DOHH2 (cell line): ENCODE measurements around the gene CDH4.

ENCODE experiments used
- H3F3A ChIP-seq: fragments of 200-600 bp; sonication (generic), shearing (Covaris generic); 2 replicates; pipeline ENCODE4 v1.6.0; 2016; ENCODE audit warnings: antibody characterized with exemption, mild to moderate bottlenecking; ENCODE audit not compliant: control insufficient read depth, insufficient read depth
- H3K27ac ChIP-seq: fragments of 200-600 bp; sonication (generic); 2 replicates; pipeline ENCODE4 v1.5.1; 2014; ENCODE audit warnings: low read depth, mild to moderate bottlenecking, low read length, moderate library complexity
- H3K27me3 ChIP-seq: fragments of 200-600 bp; sonication (generic); 2 replicates; pipeline ENCODE4 v1.6.1; 2014; ENCODE audit warnings: mild to moderate bottlenecking, low read length, mixed read lengths; ENCODE audit not compliant: control insufficient read depth
- H3K36me3 ChIP-seq: fragments of 200-600 bp; sonication (generic); 2 replicates; pipeline ENCODE4 v1.6.1; 2014; ENCODE audit warnings: mild to moderate bottlenecking, low read length, moderate library complexity, mixed read lengths; ENCODE audit not compliant: control insufficient read depth
- H3K4me1 ChIP-seq: fragments of 200-600 bp; sonication (generic); 2 replicates; pipeline ENCODE4 v1.6.1; 2014; ENCODE audit warnings: mild to moderate bottlenecking, low read length, mixed read lengths; ENCODE audit not compliant: control insufficient read depth
- H3K4me2 ChIP-seq: fragments of 200-600 bp; sonication (generic); 2 replicates; pipeline ENCODE4 v1.6.0; 2014; ENCODE audit warnings: mild to moderate bottlenecking, low read length, moderate library complexity
- H3K4me3 ChIP-seq: fragments of 200-600 bp; sonication (generic); 2 replicates; pipeline ENCODE4 v1.5.1; 2014; ENCODE audit warnings: mild to moderate bottlenecking, low read length, mixed read lengths
- H3K79me2 ChIP-seq: fragments of 200-600 bp; sonication (generic); 2 replicates; pipeline ENCODE4 v1.6.1; 2014; ENCODE audit warnings: mild to moderate bottlenecking, low read length, mixed read lengths; ENCODE audit not compliant: control insufficient read depth
- H3K9me2 ChIP-seq: fragments of 200-600 bp; sonication (generic); replicated peaks from 2 replicates; pipeline ENCODE4 v1.6.1; 2014; ENCODE audit warnings: mild to moderate bottlenecking, low read length, mixed read lengths; ENCODE audit not compliant: control insufficient read depth
- H3K9me3 ChIP-seq: fragments of 200-600 bp; sonication (generic); 2 replicates; pipeline ENCODE4 v1.6.1; 2014; ENCODE audit warnings: antibody characterized with exemption, low read length, mixed read lengths; ENCODE audit not compliant: control insufficient read depth, insufficient read depth
- H4K20me1 ChIP-seq: fragments of 200-600 bp; sonication (generic); 2 replicates; pipeline ENCODE4 v1.6.0; 2014; ENCODE audit warnings: low read depth, mild to moderate bottlenecking, antibody characterized with exemption, low read length, moderate library complexity; ENCODE audit not compliant: control insufficient read depth, insufficient read depth
- CTCF ChIP-seq: fragments of 200-600 bp; sonication (generic); IDR thresholded peaks from one replicate; pipeline ENCODE4 v1.5.1; 2014; ENCODE audit warnings: antibody characterized with exemption, mild to moderate bottlenecking, low read depth, low read length; ENCODE audit not compliant: poor library complexity, severe bottlenecking
- EZH2phosphoT487 ChIP-seq: fragments of 200-600 bp; sonication (generic); IDR thresholded peaks from 2 replicates; pipeline ENCODE4 v1.6.1; 2017; ENCODE audit warnings: borderline replicate concordance, mild to moderate bottlenecking, antibody characterized with exemption, low read length, moderate library complexity, mixed read lengths

Gene CDH4

GRCh38 chr20:61801065-61801360 is 549.0 kb downstream of the CDH4 start:
- Histone ChIP-seq H3K4me3 (no peak overlapping the region), H3K9me2 (no peaks in the 10 kb centered on the region), H3K9me3 (no peaks in the 10 kb centered on the region), H4K20me1 (no peaks in the 10 kb centered on the region), H3K4me2 (no peak overlapping the region), H3K27me3 (no peaks in the 10 kb centered on the region), H3F3A (no peaks in the 10 kb centered on the region), H3K36me3 (no peaks in the 10 kb centered on the region), H3K79me2 (no peaks in the 10 kb centered on the region), H3K4me1 (no peaks in the 10 kb centered on the region), H3K27ac (no peak overlapping the region)
- no peak for TF ChIP-seq CTCF
- TF ChIP-seq EZH2phosphoT487: no peak

- no peaks in the 10 kb centered on the region for H3K27me3 ChIP-seq
Measured at GRCh38 chr20:61801428-61801827, 549.4 kb downstream of the CDH4 start.

GRCh38 chr20:61801857-61802442 is 549.9 kb downstream of the CDH4 start:
- Histone ChIP-seq H3K27ac (no peak overlapping the region), H3K4me1 (no peaks in the 10 kb centered on the region), H3K9me3 (no peaks in the 10 kb centered on the region), H3K4me3 (no peak overlapping the region), H3K79me2 (no peaks in the 10 kb centered on the region), H3K9me2 (no peaks in the 10 kb centered on the region), H3K36me3 (no peaks in the 10 kb centered on the region), H3F3A (no peaks in the 10 kb centered on the region), H3K27me3 (no peaks in the 10 kb centered on the region), H4K20me1 (no peaks in the 10 kb centered on the region), H3K4me2 (no peak overlapping the region)
- TF ChIP-seq EZH2phosphoT487 (no peak), CTCF (no peak)

More at GRCh38 chr20:61801428-61801827, 549.4 kb downstream of the CDH4 start:
- no peaks in the 10 kb centered on the region for H3F3A ChIP-seq
- no peak overlapping the region for H3K4me2 ChIP-seq
- H3K36me3 ChIP-seq: no peaks in the 10 kb centered on the region
- H3K79me2 ChIP-seq: no peaks in the 10 kb centered on the region
- no peak overlapping the region for H3K27ac ChIP-seq
- no peaks in the 10 kb centered on the region for H3K9me3 ChIP-seq
- no peaks in the 10 kb centered on the region for H3K4me1 ChIP-seq
- no peaks in the 10 kb centered on the region for H4K20me1 ChIP-seq
- no peaks in the 10 kb centered on the region for H3K9me2 ChIP-seq
- no peak overlapping the region for H3K4me3 ChIP-seq
- TF ChIP-seq EZH2phosphoT487 (no peak), CTCF (no peak)
